Placental epithelial cell (primary cell): Measurements from ENCODE around the gene HOXA6. TPM values are rescaled to one million over a fixed set of nuclear protein-coding genes. Genes with fewer than 3 reads are reported as not detected.

Experiments used
- small RNA-seq: library from RNA; depleted of rRNA; stranded (forward); fragments of <200 nt; gene quantifications from one replicate; pipeline ENCODE3, GENCODE V24; 2012
- total RNA-seq: library from RNA; depleted of rRNA; stranded (reverse); fragments of >200 nt; gene quantifications from 2 replicates; pipeline ENCODE4 v1.2.3, GENCODE V29; 2012

HOXA6 gene
- total RNA-seq: not detected in 2 replicates

GRCh38 chr7:27147199-27148030 is at the start of gene HOXA6:
Gene HOXA6, minus strand, starts transcription at chr7:27147774. Its CDS starts 25 bp downstream, at chr7:27147749.

GRCh38 chr7:27185013-27185853 is 37.7 kb upstream of the HOXA6 start, which contains the start of gene HOXA11:
Gene HOXA11, minus strand, starts transcription at chr7:27185232. Its CDS starts 88 bp downstream, at chr7:27185144.

GRCh38 chr7:27173956-27174873 is 26.6 kb upstream of the HOXA6 start, which contains the start of gene HOXA10:
Gene HOXA10, minus strand, starts transcription at chr7:27174320. Its CDS starts 14 bp downstream, at chr7:27174306.

GRCh38 chr7:27165089-27165995 is 17.8 kb upstream of the HOXA6 start, which contains the start of gene HOXA9:
Gene HOXA9, minus strand, starts transcription at chr7:27165537. Its CDS starts 80 bp downstream, at chr7:27165457.

GRCh38 chr7:27156508-27156898 is 8.9 kb upstream of the HOXA6 start, which contains the start of gene HOXA7:
Gene HOXA7, minus strand, starts transcription at chr7:27156675. Its CDS starts 130 bp downstream, at chr7:27156545.

GRCh38 chr7:27151931-27152815 is 4.6 kb upstream of the HOXA6 start, which contains the start of gene HOXA3:
Gene HOXA3, minus strand, starts transcription at chr7:27152583. Its CDS starts 41,943 bp downstream, at chr7:27110640.

GRCh38 chr7:27143023-27143949 is 4.3 kb downstream of the HOXA6 start, which contains the start of gene HOXA5:
Gene HOXA5, minus strand, starts transcription at chr7:27143681. Its CDS starts 74 bp downstream, at chr7:27143607.

GRCh38 chr7:27130540-27131389 is 16.8 kb downstream of the HOXA6 start, which contains the start of gene HOXA4:
Gene HOXA4, minus strand, starts transcription at chr7:27130757. Its CDS starts 24 bp downstream, at chr7:27130733.

GRCh38 chr7:27102581-27103442 is 44.8 kb downstream of the HOXA6 start, which contains the start of gene HOXA2:
Gene HOXA2, minus strand, starts transcription at chr7:27102683. Its CDS starts 183 bp downstream, at chr7:27102500.

GRCh38 chr7:27095897-27096767 is 51.4 kb downstream of the HOXA6 start, which contains the start of gene HOXA1:
Gene HOXA1, minus strand, starts transcription at chr7:27096000. Its CDS starts 88 bp downstream, at chr7:27095912.

Small RNA genes lying within 50 kb of the gene (small RNA-seq; reads per million reads assigned to genes)
- gene AC004080.5: not detected
- not detected for gene RF01977
- not detected for gene RF02140
- gene RF02141: not detected

Other genes with a start within 250 kb of the HOXA6 start
- 1.2 and 1.5 TPM in 2 replicates for gene HOXA1, start 51.8 kb downstream of the HOXA6 start, total RNA-seq
- gene HOXA2, start 45.1 kb downstream of the HOXA6 start, total RNA-seq: 0.65 and 4.7 TPM in 2 replicates
- gene HOXA4, start 17.0 kb downstream of the HOXA6 start, total RNA-seq: 0.43 and 1.6 TPM in 2 replicates
- 0.39 TPM in 1 of 2 replicates, not detected in the other for gene HOXA5, start 4.1 kb downstream of the HOXA6 start, total RNA-seq
- 1.4 and 4.7 TPM in 2 replicates for gene HOXA3, start 4.8 kb upstream of the HOXA6 start, total RNA-seq
- gene HOXA7, start 8.9 kb upstream of the HOXA6 start, total RNA-seq: not detected in 2 replicates
- not detected in 2 replicates for gene HOXA9, start 17.8 kb upstream of the HOXA6 start, total RNA-seq
- 0.39 TPM in 1 of 2 replicates, not detected in the other for gene HOXA10, start 26.5 kb upstream of the HOXA6 start, total RNA-seq
- 0.11 TPM in 1 of 2 replicates, not detected in the other for gene HOXA11, start 37.5 kb upstream of the HOXA6 start, total RNA-seq
- gene HOXA13, start 52.3 kb upstream of the HOXA6 start, total RNA-seq: under 0.01 TPM in 1 of 2 replicates, not detected in the other
- not detected in 2 replicates for gene EVX1, start 95.0 kb upstream of the HOXA6 start, total RNA-seq